Endothelial cell of umbilical vein (primary cell): ENCODE data around the gene CACNA1S. TPM values are rescaled to one million over a fixed set of nuclear protein-coding genes. Genes with fewer than 3 reads are reported as not detected.

Source experiments
- BruUV-seq: library from RNA; stranded (reverse); fragments of 400-500 nt; replicated peaks from 2 replicates; lab custom pipeline; 2021; lab: Mats Ljungman, UMichigan
- CTCF ChIA-PET: fragments of 300-600, 350-600 bp; sonication (Branson Sonifier 250); formaldehyde crosslinking; loops from one replicate; lab custom pipeline; 2021; ENCODE audit warnings: antibody characterized with exemption, inconsistent platforms; lab: Charles Lee
- POLR2A ChIA-PET: fragments of 300-600, 350-600 bp; sonication (Branson Sonifier 250); formaldehyde crosslinking; loops from one replicate; lab custom pipeline; 2021; ENCODE audit warnings: antibody characterized with exemption, inconsistent platforms; lab: Charles Lee
- DNase-seq: peaks from one replicate; pipeline ENCODE4 v3.0.0-alpha.2; 2011; ENCODE audit warnings: low read depth, low spot score
- FAIRE-seq: peaks from 2 replicates; lab custom pipeline; 2011; peaks lifted over from hg19 to GRCh38; lab: Jason Lieb, UNC
- H2AFZ ChIP-seq: 2 replicates; pipeline ENCODE4 v1.6.0; 2012; ENCODE audit warnings: low read depth, low read length, control low read depth, inconsistent platforms
- H3K27ac ChIP-seq: 2 replicates; pipeline ENCODE4 v1.5.1; 2011; ENCODE audit warnings: low read depth, mild to moderate bottlenecking, control low read depth, low read length, moderate library complexity; ENCODE audit not compliant: insufficient read depth
- H3K27me3 ChIP-seq, 2 experiments: 2 replicates each; pipeline versions ENCODE4 v1.6.0 to v1.6.1; 2011; ENCODE audit warnings: low read length in 2 of 2, mixed read lengths in 1 of 2; ENCODE audit not compliant: control insufficient read depth in 2 of 2, insufficient read depth in 2 of 2
- H3K36me3 ChIP-seq, 2 experiments: 2 replicates in 1 of 2; 3 replicates in 1 of 2; pipeline ENCODE4 v1.5.1; 2011; ENCODE audit warnings: low read length in 2 of 2, mild to moderate bottlenecking in 1 of 2, moderate library complexity in 1 of 2; ENCODE audit not compliant: control insufficient read depth in 2 of 2, insufficient read depth in 2 of 2; ENCODE audit errors: extremely low read depth in 1 of 2
- H3K4me1 ChIP-seq: 3 replicates; pipeline ENCODE4 v1.5.1; 2011; ENCODE audit warnings: mild to moderate bottlenecking, low read length; ENCODE audit not compliant: control insufficient read depth, insufficient read depth; ENCODE audit errors: extremely low read depth
- H3K4me2 ChIP-seq: 2 replicates; pipeline ENCODE4 v1.6.1; 2011; ENCODE audit warnings: low read length, control low read depth, mixed read lengths; ENCODE audit not compliant: insufficient read depth
- H3K4me3 ChIP-seq, 3 experiments: fragments of 200-600 bp in 1 of 3; sonication (generic), shearing (Covaris generic) in 1 of 3; replicated peaks in 1 of 3; 2 replicates each; pipeline ENCODE4 v1.5.1; 2011 to 2016; ENCODE audit warnings: control low read depth in 3 of 3, low read length in 3 of 3, mild to moderate bottlenecking in 2 of 3, inconsistent platforms in 1 of 3, low read depth in 1 of 3, moderate library complexity in 1 of 3; ENCODE audit not compliant: insufficient read depth in 1 of 3
- H3K79me2 ChIP-seq: 2 replicates; pipeline ENCODE4 v1.6.0; 2012; ENCODE audit warnings: low read length, inconsistent platforms; ENCODE audit not compliant: control insufficient read depth, insufficient read depth
- H3K9ac ChIP-seq: replicated peaks from 2 replicates; pipeline ENCODE3; 2011; ENCODE audit warnings: low read length, control low read depth; ENCODE audit not compliant: insufficient read depth; ENCODE audit errors: extremely low read depth
- H3K9me1 ChIP-seq: replicated peaks from 3 replicates; pipeline ENCODE4 v1.6.0; 2011; ENCODE audit warnings: mild to moderate bottlenecking, low read length; ENCODE audit not compliant: control insufficient read depth, insufficient read depth; ENCODE audit errors: extremely low read depth
- H3K9me3 ChIP-seq: replicated peaks from 2 replicates; pipeline ENCODE4 v1.5.1; 2012; ENCODE audit warnings: low read length, inconsistent platforms; ENCODE audit not compliant: control insufficient read depth, insufficient read depth
- H4K20me1 ChIP-seq: replicated peaks from 2 replicates; pipeline ENCODE3; 2011; ENCODE audit warnings: mild to moderate bottlenecking, low read length; ENCODE audit not compliant: control insufficient read depth, insufficient read depth; ENCODE audit errors: extremely low read depth
- EZH2 ChIP-seq: IDR thresholded peaks from 2 replicates; pipeline ENCODE4 v1.6.1; 2012; ENCODE audit warnings: borderline replicate concordance, low read depth, mild to moderate bottlenecking, moderate library complexity, low read length, inconsistent platforms; ENCODE audit not compliant: severe bottlenecking
- FOS ChIP-seq: IDR thresholded peaks from 2 replicates; pipeline ENCODE4 v1.6.1; 2011; ENCODE audit warnings: mild to moderate bottlenecking, low read length, moderate library complexity, borderline replicate concordance; ENCODE audit not compliant: insufficient read depth
- GATA2 ChIP-seq: IDR thresholded peaks from 2 replicates; pipeline ENCODE4 v1.7.0; 2011; ENCODE audit warnings: low read depth, mild to moderate bottlenecking, moderate library complexity, mixed read lengths, low read length; ENCODE audit not compliant: insufficient read length, insufficient read depth
- JUN ChIP-seq: IDR thresholded peaks from 2 replicates; pipeline ENCODE4 v1.6.1; 2011; ENCODE audit warnings: borderline replicate concordance, low read depth; ENCODE audit not compliant: insufficient read length, insufficient read depth
- MYC ChIP-seq: IDR thresholded peaks from one replicate; pipeline ENCODE4 v1.6.1; 2011; ENCODE audit warnings: mild to moderate bottlenecking, low read depth, low read length
- POLR2A ChIP-seq: IDR thresholded peaks from 2 replicates; pipeline ENCODE4 v1.6.1; 2012; ENCODE audit warnings: low read depth, mild to moderate bottlenecking, control low read depth, low read length
- POLR2AphosphoS5 ChIP-seq: IDR thresholded peaks from 2 replicates; pipeline ENCODE4 v1.6.1; 2012; ENCODE audit warnings: low read depth, mild to moderate bottlenecking, control low read depth, low read length, moderate library complexity; ENCODE audit not compliant: insufficient read depth
- dilution Hi-C: fragments of 300-500 bp; cut with MboI; formaldehyde crosslinking; loops from one replicate; pipeline ENCODE4 v1.15.0; 2019; ENCODE audit warnings: low sequenced_read_pairs; ENCODE audit not compliant: extremely low pct_ligation_motif_present
- intact Hi-C: fragments of 100-400 bp; cut with micrococcal nuclease; formaldehyde crosslinking; loops from one replicate; pipeline ENCODE4 v1.10.0; 2022
- polyA plus RNA-seq, 4 experiments: library from polyadenylated mRNA; depleted of rRNA in 3 of 4; stranded (reverse) in 3 of 4; unstranded in 1 of 4; fragments of >200 nt; gene quantifications; 2 replicates each; pipeline versions ENCODE4 v1.2.1 to v1.2.3, GENCODE V29; 2011 to 2012; ENCODE audit warnings: missing spikeins in 1 of 4
- total RNA-seq: library from RNA; stranded (reverse); gene quantifications from 2 replicates; pipeline ENCODE4 v1.2.3, GENCODE V29; 2021
- TF ChIP-seq, protein P1 (sequence below): IDR thresholded peaks from 2 replicates; pipeline ENCODE4 v1.6.1; 2011; ENCODE audit not compliant: insufficient read depth, insufficient read length
- TF ChIP-seq, protein P2 (sequence below), 2 donors: IDR thresholded peaks; 1 replicate in 1 of 2; 2 replicates in 1 of 2; pipeline ENCODE4 v1.5.1; 2011; ENCODE audit warnings: low read length in 2 of 2, mild to moderate bottlenecking in 2 of 2, moderate library complexity in 2 of 2, control low read depth in 1 of 2, inconsistent platforms in 1 of 2, low read depth in 1 of 2; ENCODE audit not compliant: insufficient read depth in 1 of 2; ENCODE audit errors: extremely low read depth in 1 of 2

The CACNA1S gene
- total and polyA plus RNA-seq, 2 donors (not counting 3 experiments of a cell fraction or from before 2014, with no cell fraction given), result not detected

DNA sequence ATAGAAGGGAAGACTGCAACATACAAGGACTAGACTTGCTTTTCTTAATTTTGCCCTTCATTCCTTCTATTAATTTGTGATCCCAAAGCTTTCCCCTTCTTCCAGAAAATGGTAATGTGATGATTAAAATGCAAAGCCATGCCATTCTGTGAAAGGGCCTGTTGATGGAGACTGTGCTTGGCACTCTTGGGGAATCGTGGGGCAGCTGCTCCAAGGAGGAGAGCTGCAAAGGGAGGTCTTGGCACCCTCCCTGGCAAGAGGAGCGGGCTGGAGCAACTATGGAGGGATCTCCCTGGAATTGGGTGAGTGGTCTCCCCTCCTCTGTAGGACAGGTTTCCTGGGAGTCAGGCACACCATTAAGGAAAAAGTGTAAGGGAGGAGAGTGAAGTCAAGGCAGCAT lies 16.6 kb downstream of the CACNA1S start:
- POLR2A ChIA-PET, result no interaction called here
- intact Hi-C loops, result no loop called here
- dilution Hi-C loops, result no loop called here

More for the DNA sequence above, 16.6 kb downstream of the CACNA1S start:
- no peak overlapping the region for H3K9ac ChIP-seq
- no peak overlapping the region for H2AFZ ChIP-seq
- no peaks in the 10 kb centered on the region for H3K36me3 ChIP-seq
- no peak overlapping the region for H3K4me3 ChIP-seq
- CTCF ChIA-PET, result interaction anchor here (2.9 kb wide), 1 partner anchor 24 kb away, joined by 8 read pairs; no protein-coding TSS in a partner anchor
- H3K27me3 ChIP-seq, result peaks cover 4 to 14% of the 10 kb centered on the region in 2 experiments
- no peak overlapping the region for H3K27ac ChIP-seq
- FAIRE-seq (no peak), DNase-seq (no peak)
- no peak overlapping the region for H3K4me2 ChIP-seq
- H3K9me3 ChIP-seq, result no peaks in the 10 kb centered on the region
- H3K79me2 ChIP-seq, result no peaks in the 10 kb centered on the region
- no peaks in the 10 kb centered on the region for H3K4me1 ChIP-seq
- no peaks in the 10 kb centered on the region for H3K9me1 ChIP-seq
- TF ChIP-seq FOS (no peak), GATA2 (no peak), POLR2AphosphoS5 (no peak), EZH2 (no peak), MYC (no peak), JUN (no peak), POLR2A (no peak)
- TF ChIP-seq, protein P1, sequence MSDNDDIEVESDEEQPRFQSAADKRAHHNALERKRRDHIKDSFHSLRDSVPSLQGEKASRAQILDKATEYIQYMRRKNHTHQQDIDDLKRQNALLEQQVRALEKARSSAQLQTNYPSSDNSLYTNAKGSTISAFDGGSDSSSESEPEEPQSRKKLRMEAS, result no peak
- TF ChIP-seq, protein P2, sequence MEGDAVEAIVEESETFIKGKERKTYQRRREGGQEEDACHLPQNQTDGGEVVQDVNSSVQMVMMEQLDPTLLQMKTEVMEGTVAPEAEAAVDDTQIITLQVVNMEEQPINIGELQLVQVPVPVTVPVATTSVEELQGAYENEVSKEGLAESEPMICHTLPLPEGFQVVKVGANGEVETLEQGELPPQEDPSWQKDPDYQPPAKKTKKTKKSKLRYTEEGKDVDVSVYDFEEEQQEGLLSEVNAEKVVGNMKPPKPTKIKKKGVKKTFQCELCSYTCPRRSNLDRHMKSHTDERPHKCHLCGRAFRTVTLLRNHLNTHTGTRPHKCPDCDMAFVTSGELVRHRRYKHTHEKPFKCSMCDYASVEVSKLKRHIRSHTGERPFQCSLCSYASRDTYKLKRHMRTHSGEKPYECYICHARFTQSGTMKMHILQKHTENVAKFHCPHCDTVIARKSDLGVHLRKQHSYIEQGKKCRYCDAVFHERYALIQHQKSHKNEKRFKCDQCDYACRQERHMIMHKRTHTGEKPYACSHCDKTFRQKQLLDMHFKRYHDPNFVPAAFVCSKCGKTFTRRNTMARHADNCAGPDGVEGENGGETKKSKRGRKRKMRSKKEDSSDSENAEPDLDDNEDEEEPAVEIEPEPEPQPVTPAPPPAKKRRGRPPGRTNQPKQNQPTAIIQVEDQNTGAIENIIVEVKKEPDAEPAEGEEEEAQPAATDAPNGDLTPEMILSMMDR (IDR thresholded peaks at IDR 0.05; ENCODE audit: extremely low read depth in 1 of 2, insufficient read depth in 1 of 2, low read depth in 1 of 2, low read length in 2 of 2), result no peak
- H4K20me1 ChIP-seq, result no peaks in the 10 kb centered on the region
- no TSS peak for BruUV-seq
